PFSK-1 (cell line): Measurements from ENCODE around the gene BRI3BP.

Experiments used
- FOXP2 ChIP-seq: optimal IDR thresholded peaks from 2 replicates; pipeline ENCODE3; 2011; ENCODE audit warnings: borderline replicate concordance, control low read depth, inconsistent platforms; ENCODE audit not compliant: insufficient read depth; ENCODE audit errors: extremely low read length, extremely low read depth
- POLR2AphosphoS5 ChIP-seq: IDR thresholded peaks from 2 replicates; pipeline ENCODE4 v1.6.1; 2012; ENCODE audit warnings: low read depth, mild to moderate bottlenecking, control low read depth, low read length, moderate library complexity
- SIN3A ChIP-seq: IDR thresholded peaks from 2 replicates; pipeline ENCODE4 v1.6.1; 2012; ENCODE audit warnings: mild to moderate bottlenecking, low read length, moderate library complexity, borderline replicate concordance; ENCODE audit not compliant: insufficient read depth
- TAF1 ChIP-seq: IDR thresholded peaks from 2 replicates; pipeline ENCODE4 v1.6.1; 2012; ENCODE audit warnings: low read length, control low read depth, borderline replicate concordance; ENCODE audit not compliant: insufficient read depth
- TF ChIP-seq, protein P1 (sequence below), 2 experiments: IDR thresholded peaks; 2 replicates each; pipeline versions ENCODE4 v1.6.1 to v1.8.0; 2011 to 2012; ENCODE audit warnings: low read depth in 2 of 2, low read length in 2 of 2, control low read depth in 1 of 2, inconsistent platforms in 1 of 2, mild to moderate bottlenecking in 1 of 2, moderate library complexity in 1 of 2; ENCODE audit not compliant: insufficient read depth in 1 of 2

Gene BRI3BP

DNA sequence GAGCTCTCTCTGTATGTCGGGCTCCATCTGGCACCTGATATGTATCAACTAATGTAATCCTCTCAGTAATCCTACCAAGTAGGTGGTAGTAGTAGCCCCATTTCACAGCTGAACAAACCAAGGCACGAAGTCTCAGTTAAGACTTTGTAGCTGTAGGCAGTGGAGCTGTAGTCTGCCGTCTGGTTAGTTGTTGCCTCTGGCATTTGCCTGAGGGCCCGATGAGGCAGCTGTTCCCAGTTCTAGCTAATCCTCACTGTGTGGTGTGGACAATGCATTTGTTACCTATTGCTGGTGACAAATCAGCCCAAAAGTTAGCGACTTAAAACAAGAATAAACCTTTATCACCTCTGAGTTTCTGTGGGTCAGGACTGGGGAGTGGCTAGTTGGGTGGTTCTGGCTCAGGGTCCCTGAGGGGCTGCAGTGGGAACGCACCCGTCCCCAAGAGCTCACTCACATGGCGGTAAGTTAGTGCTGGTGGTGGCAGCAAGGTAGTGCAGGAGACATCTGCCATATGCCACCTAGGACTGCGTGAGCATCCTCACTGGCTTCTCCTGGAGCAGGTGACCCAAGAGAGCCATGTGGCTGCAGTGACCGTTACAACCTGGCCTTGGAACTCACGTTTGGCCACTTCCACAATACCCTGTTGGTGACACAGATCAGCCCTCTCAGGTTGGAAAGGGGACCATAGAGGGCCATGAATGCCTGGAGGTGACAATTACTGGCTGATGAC, 77.4 kb downstream of the BRI3BP start:
- TF ChIP-seq FOXP2: no peak
- TF ChIP-seq SIN3A: no peak
- no peak for TF ChIP-seq POLR2AphosphoS5
- TF ChIP-seq, protein P1, sequence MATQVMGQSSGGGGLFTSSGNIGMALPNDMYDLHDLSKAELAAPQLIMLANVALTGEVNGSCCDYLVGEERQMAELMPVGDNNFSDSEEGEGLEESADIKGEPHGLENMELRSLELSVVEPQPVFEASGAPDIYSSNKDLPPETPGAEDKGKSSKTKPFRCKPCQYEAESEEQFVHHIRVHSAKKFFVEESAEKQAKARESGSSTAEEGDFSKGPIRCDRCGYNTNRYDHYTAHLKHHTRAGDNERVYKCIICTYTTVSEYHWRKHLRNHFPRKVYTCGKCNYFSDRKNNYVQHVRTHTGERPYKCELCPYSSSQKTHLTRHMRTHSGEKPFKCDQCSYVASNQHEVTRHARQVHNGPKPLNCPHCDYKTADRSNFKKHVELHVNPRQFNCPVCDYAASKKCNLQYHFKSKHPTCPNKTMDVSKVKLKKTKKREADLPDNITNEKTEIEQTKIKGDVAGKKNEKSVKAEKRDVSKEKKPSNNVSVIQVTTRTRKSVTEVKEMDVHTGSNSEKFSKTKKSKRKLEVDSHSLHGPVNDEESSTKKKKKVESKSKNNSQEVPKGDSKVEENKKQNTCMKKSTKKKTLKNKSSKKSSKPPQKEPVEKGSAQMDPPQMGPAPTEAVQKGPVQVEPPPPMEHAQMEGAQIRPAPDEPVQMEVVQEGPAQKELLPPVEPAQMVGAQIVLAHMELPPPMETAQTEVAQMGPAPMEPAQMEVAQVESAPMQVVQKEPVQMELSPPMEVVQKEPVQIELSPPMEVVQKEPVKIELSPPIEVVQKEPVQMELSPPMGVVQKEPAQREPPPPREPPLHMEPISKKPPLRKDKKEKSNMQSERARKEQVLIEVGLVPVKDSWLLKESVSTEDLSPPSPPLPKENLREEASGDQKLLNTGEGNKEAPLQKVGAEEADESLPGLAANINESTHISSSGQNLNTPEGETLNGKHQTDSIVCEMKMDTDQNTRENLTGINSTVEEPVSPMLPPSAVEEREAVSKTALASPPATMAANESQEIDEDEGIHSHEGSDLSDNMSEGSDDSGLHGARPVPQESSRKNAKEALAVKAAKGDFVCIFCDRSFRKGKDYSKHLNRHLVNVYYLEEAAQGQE (IDR thresholded peaks at IDR 0.05; ENCODE audit: insufficient read depth in 1 of 2, low read depth in 2 of 2, low read length in 2 of 2): no peak
- TF ChIP-seq TAF1: no peak

DNA sequence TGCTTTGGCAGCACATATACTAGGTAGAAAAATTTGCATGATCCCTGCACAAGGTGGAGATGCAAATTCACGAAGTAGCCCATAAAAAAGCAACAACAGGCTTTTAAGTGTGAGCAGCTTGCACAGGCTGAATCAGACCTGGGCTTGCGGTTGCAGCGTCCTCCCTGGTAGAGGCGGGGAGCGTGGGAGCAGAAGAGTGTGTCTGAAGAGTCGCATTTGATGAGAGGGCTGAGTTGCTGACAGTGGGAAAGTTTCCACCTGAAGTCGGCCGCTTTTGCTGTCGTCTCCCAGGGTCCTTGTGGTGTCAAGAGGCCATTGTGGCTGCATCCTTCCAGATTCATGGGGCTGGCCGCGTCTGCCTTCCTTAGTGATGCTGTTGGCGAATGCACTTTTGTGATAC, 78.0 kb downstream of the BRI3BP start:
- TF ChIP-seq FOXP2 (no peak), SIN3A (no peak), POLR2AphosphoS5 (no peak), TAF1 (no peak)
- TF ChIP-seq, protein P1 (IDR thresholded peaks at IDR 0.05; ENCODE audit: insufficient read depth in 1 of 2, low read depth in 2 of 2, low read length in 2 of 2): no peak

GRCh38 chr12:125072496-125072895, 79.1 kb downstream of the BRI3BP start:
- TF ChIP-seq, protein P1 (IDR thresholded peaks at IDR 0.05; ENCODE audit: insufficient read depth in 1 of 2, low read depth in 2 of 2, low read length in 2 of 2): no peak
- TF ChIP-seq POLR2AphosphoS5 (no peak), TAF1 (no peak)

- TF ChIP-seq FOXP2 (no peak), SIN3A (no peak), TAF1 (no peak), POLR2AphosphoS5 (no peak)
- TF ChIP-seq, protein P1 (IDR thresholded peaks at IDR 0.05; ENCODE audit: insufficient read depth in 1 of 2, low read depth in 2 of 2, low read length in 2 of 2): no peak
These were observed 82.7 kb downstream of the BRI3BP start for GRCh38 chr12:125076103-125076502.

DNA sequence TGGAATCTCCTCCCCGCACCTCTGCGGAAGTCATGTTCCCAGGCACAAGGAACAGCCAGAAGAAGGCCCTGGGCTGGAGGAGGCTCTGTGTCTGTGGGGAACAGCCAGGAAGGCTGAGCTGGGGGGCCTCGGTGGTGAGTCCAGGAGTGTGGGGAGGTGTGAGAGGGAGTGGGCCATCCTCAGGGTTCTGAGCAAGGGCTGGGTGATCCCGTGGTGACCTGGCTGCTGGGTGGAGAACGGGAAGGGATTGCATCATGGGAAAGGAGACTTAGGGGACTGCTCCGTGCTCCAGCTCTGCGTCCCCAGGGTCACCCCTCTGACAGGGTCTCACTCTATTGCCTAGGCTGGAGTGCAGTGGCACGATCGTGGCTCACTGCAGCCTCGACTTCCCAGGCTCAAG, 85.6 kb downstream of the BRI3BP start:
- no peak for TF ChIP-seq TAF1
- TF ChIP-seq SIN3A: no peak
- TF ChIP-seq FOXP2: no peak
- no peak for TF ChIP-seq POLR2AphosphoS5
- TF ChIP-seq, protein P1 (IDR thresholded peaks at IDR 0.05; ENCODE audit: insufficient read depth in 1 of 2, low read depth in 2 of 2, low read length in 2 of 2): no peak
